ENCODE data around the gene IARS2. TPM values are rescaled to one million over a fixed set of nuclear protein-coding genes. Genes with fewer than 3 reads are reported as not detected.

IARS2 gene
- total RNA-seq, 1 experiment from 2014 or later, result 106 TPM

DNA sequence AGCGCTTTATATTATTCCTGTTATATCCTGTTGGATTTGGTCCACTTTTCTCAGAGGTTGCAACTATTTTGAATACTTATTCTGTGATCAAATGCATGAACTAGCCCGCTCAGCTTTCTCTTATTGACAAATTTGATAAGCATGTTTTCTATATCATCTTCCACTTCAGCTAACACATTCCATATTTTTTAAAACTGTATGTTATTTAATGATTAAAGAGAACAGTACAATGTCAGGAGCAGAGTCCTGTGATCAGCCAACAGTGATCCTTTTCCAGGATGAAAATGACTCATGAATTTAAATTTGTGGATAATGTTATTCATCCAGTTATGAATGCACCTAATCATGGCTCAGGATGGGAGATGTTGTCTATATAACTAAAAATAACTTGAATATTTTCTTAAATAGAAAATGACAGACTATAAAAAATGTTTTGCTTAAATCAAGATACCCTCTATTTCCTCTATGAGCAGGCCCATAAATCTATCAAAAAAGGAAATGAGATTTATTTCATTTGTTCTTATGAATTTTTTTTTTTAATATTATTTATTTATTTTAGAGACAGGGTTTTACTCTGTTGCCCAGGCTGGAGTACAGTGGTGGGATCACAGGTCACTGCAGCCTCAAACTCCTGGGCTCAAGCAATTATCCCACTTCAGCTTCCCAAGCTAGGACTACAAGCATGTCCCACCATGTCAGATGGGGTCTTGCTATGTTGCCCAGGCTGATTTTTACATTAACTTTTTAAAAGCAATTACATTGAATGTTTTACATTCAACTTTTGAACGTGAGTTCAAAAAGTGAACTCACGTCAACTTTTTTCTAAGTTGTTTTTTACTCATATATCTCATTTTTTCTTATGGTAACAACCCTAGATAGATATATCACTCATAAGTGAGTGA lies 16.8 kb upstream of the IARS2 start (continued):
- TF ChIP-seq TCF7L2 (IDR thresholded peaks at IDR 0.05; ENCODE audit: borderline replicate concordance, extremely low read depth, insufficient read depth, insufficient read length) (no peak), POLR2A (IDR thresholded peaks at IDR 0.05; ENCODE audit: borderline replicate concordance, extremely low read depth, insufficient read depth, insufficient read length) (no peak), POLR2AphosphoS5 (IDR thresholded peaks at IDR 0.05; ENCODE audit: low read depth, low read length) (no peak), ZNF274 (IDR thresholded peaks at IDR 0.05; ENCODE audit: low read depth, low read length) (no peak), JUND (IDR thresholded peaks at IDR 0.05) (no peak), ZFX (IDR thresholded peaks at IDR 0.05) (no peak), SP1 (IDR thresholded peaks at IDR 0.05; ENCODE audit: low read depth) (no peak), YY1 (IDR thresholded peaks at IDR 0.05; ENCODE audit: extremely low read depth, insufficient replicate concordance, low read depth, low read length) (no peak)
- TF ChIP-seq, protein P1, sequence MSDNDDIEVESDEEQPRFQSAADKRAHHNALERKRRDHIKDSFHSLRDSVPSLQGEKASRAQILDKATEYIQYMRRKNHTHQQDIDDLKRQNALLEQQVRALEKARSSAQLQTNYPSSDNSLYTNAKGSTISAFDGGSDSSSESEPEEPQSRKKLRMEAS (IDR thresholded peaks at IDR 0.05), result no peak
- TF ChIP-seq, protein P2, sequence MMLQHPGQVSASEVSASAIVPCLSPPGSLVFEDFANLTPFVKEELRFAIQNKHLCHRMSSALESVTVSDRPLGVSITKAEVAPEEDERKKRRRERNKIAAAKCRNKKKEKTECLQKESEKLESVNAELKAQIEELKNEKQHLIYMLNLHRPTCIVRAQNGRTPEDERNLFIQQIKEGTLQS (IDR thresholded peaks at IDR 0.05), result no peak
- TF ChIP-seq, protein P3, sequence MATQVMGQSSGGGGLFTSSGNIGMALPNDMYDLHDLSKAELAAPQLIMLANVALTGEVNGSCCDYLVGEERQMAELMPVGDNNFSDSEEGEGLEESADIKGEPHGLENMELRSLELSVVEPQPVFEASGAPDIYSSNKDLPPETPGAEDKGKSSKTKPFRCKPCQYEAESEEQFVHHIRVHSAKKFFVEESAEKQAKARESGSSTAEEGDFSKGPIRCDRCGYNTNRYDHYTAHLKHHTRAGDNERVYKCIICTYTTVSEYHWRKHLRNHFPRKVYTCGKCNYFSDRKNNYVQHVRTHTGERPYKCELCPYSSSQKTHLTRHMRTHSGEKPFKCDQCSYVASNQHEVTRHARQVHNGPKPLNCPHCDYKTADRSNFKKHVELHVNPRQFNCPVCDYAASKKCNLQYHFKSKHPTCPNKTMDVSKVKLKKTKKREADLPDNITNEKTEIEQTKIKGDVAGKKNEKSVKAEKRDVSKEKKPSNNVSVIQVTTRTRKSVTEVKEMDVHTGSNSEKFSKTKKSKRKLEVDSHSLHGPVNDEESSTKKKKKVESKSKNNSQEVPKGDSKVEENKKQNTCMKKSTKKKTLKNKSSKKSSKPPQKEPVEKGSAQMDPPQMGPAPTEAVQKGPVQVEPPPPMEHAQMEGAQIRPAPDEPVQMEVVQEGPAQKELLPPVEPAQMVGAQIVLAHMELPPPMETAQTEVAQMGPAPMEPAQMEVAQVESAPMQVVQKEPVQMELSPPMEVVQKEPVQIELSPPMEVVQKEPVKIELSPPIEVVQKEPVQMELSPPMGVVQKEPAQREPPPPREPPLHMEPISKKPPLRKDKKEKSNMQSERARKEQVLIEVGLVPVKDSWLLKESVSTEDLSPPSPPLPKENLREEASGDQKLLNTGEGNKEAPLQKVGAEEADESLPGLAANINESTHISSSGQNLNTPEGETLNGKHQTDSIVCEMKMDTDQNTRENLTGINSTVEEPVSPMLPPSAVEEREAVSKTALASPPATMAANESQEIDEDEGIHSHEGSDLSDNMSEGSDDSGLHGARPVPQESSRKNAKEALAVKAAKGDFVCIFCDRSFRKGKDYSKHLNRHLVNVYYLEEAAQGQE (IDR thresholded peaks at IDR 0.05; ENCODE audit: low read depth), result no peak
